Fibroblast of pulmonary artery (primary cell): Measurements from ENCODE around the gene DAPL1.

Experiments used
- DNase-seq: peaks from one replicate; pipeline ENCODE4 v3.0.0-alpha.2; 2010; ENCODE audit warnings: low read depth
- H3K4me3 ChIP-seq: replicated peaks from 2 replicates; pipeline ENCODE4 v1.5.1; 2011; ENCODE audit warnings: low read depth, mild to moderate bottlenecking, control low read depth, low read length, moderate library complexity
- CTCF ChIP-seq: IDR thresholded peaks from 2 replicates; pipeline ENCODE4 v1.5.1; 2011; ENCODE audit warnings: mild to moderate bottlenecking, control low read depth, low read length, inconsistent platforms; ENCODE audit errors: missing control alignments

Gene DAPL1

GRCh38 chr2:158753641-158754611, 41.2 kb upstream of the DAPL1 start:
- peak; percentile 79 for DNase-seq
- peak; percentile 91 for TF ChIP-seq CTCF
- peak overlapping the region; percentile 19 for H3K4me3 ChIP-seq

GRCh38 chr2:158755310-158756087, 39.6 kb upstream of the DAPL1 start:
- no peak overlapping the region for H3K4me3 ChIP-seq
- TF ChIP-seq CTCF, result peak; percentile 40
- DNase-seq, result no peak

- TF ChIP-seq CTCF, result no peak
- H3K4me3 ChIP-seq, result no peak overlapping the region
- no peak for DNase-seq
These were observed 38.8 kb upstream of the DAPL1 start for GRCh38 chr2:158756331-158756730.

- DNase-seq, result no peak
- no peak overlapping the region for H3K4me3 ChIP-seq
- no peak for TF ChIP-seq CTCF
These were observed 38.1 kb upstream of the DAPL1 start for GRCh38 chr2:158756976-158757375.

GRCh38 chr2:158760887-158761286, 34.2 kb upstream of the DAPL1 start:
- no peak for TF ChIP-seq CTCF
- DNase-seq, result no peak
- H3K4me3 ChIP-seq, result no peak overlapping the region

- no peak for TF ChIP-seq CTCF
- no peak overlapping the region for H3K4me3 ChIP-seq
- no peak for DNase-seq
These were observed 33.5 kb upstream of the DAPL1 start for GRCh38 chr2:158761621-158762020.
